Mesenchymal stem cell (in vitro differentiated cells and primary cell): ENCODE measurements around the gene IFNAR1.
"Not testable (repeated sequence)": the region's sequence is repeated elsewhere in the genome, so short reads cannot be mapped to it uniquely, and the experiment has no call there.

Source experiments
- DNase-seq: peaks from one replicate; pipeline ENCODE4 v3.0.0-alpha.2; 2013
- H2AFZ ChIP-seq: one replicate; pipeline ENCODE4 v1.6.1; 2013; ENCODE audit warnings: low read depth, mild to moderate bottlenecking, control low read depth, inconsistent platforms, low read length, moderate library complexity
- H2AK5ac ChIP-seq: 2 replicates; pipeline ENCODE4 v1.6.1; 2013; ENCODE audit warnings: low read length, moderate library complexity, mild to moderate bottlenecking, inconsistent platforms; ENCODE audit not compliant: severe bottlenecking
- H2BK120ac ChIP-seq: one replicate; pipeline ENCODE4 v1.6.1; 2013; ENCODE audit warnings: low read depth, mild to moderate bottlenecking, inconsistent platforms, low read length, moderate library complexity
- H2BK12ac ChIP-seq, 2 experiments: one replicate each; pipeline ENCODE4 v1.6.1; 2013; ENCODE audit warnings: inconsistent platforms in 2 of 2, low read length in 2 of 2, mild to moderate bottlenecking in 2 of 2, moderate library complexity in 2 of 2, control low read depth in 1 of 2
- H2BK15ac ChIP-seq: one replicate; pipeline ENCODE4 v1.6.1; 2013; ENCODE audit warnings: mild to moderate bottlenecking, low read depth, inconsistent platforms; ENCODE audit not compliant: poor library complexity, severe bottlenecking
- H2BK5ac ChIP-seq: 2 replicates; pipeline ENCODE4 v1.6.1; 2013; ENCODE audit warnings: low read depth, mild to moderate bottlenecking, low read length, control low read depth, inconsistent platforms; ENCODE audit not compliant: poor library complexity, severe bottlenecking
- H3K14ac ChIP-seq, 2 experiments: one replicate each; pipeline ENCODE4 v1.6.1; 2013; ENCODE audit warnings: inconsistent platforms in 2 of 2, low read length in 2 of 2, control low read depth in 1 of 2, mild to moderate bottlenecking in 1 of 2, moderate library complexity in 1 of 2
- H3K18ac ChIP-seq, 2 experiments: one replicate each; pipeline ENCODE4 v1.6.1; 2013; ENCODE audit warnings: inconsistent platforms in 2 of 2, low read length in 2 of 2, control low read depth in 1 of 2, low read depth in 1 of 2, mild to moderate bottlenecking in 1 of 2
- H3K23ac ChIP-seq, 2 experiments: one replicate each; pipeline ENCODE4 v1.6.1; 2013; ENCODE audit warnings: inconsistent platforms in 2 of 2, low read length in 2 of 2, mild to moderate bottlenecking in 2 of 2, moderate library complexity in 2 of 2, control low read depth in 1 of 2
- H3K27ac ChIP-seq: 2 replicates; pipeline ENCODE4 v1.5.1; 2013; ENCODE audit warnings: mild to moderate bottlenecking, moderate library complexity, low read length, control low read depth, inconsistent platforms; ENCODE audit not compliant: poor library complexity, severe bottlenecking
- H3K27me3 ChIP-seq, 2 experiments: 2 replicates each; pipeline versions ENCODE4 v1.6.1 to v1.7.0; 2013; ENCODE audit warnings: low read length in 2 of 2, mild to moderate bottlenecking in 2 of 2, moderate library complexity in 2 of 2, control low read depth in 1 of 2, inconsistent platforms in 1 of 2; ENCODE audit not compliant: control insufficient read depth in 1 of 2, insufficient read depth in 1 of 2
- H3K36me3 ChIP-seq, 2 experiments: 2 replicates each; pipeline versions ENCODE4 v1.6.1 to v1.7.0; 2013; ENCODE audit warnings: low read length in 2 of 2, control low read depth in 1 of 2, inconsistent platforms in 1 of 2, low read depth in 1 of 2, mild to moderate bottlenecking in 1 of 2; ENCODE audit not compliant: insufficient read depth in 2 of 2, control insufficient read depth in 1 of 2
- H3K4ac ChIP-seq, 2 experiments: one replicate each; pipeline ENCODE4 v1.6.1; 2013; ENCODE audit warnings: inconsistent platforms in 2 of 2, low read length in 2 of 2, mild to moderate bottlenecking in 2 of 2, moderate library complexity in 2 of 2, control low read depth in 1 of 2, low read depth in 1 of 2
- H3K4me1 ChIP-seq: 2 replicates; pipeline ENCODE4 v1.6.1; 2013; ENCODE audit warnings: low read depth, low read length, control low read depth; ENCODE audit not compliant: control insufficient read depth, insufficient read depth
- H3K4me2 ChIP-seq: 2 replicates; pipeline ENCODE4 v1.6.1; 2013; ENCODE audit warnings: low read length, mild to moderate bottlenecking, inconsistent platforms; ENCODE audit not compliant: poor library complexity, severe bottlenecking
- H3K4me3 ChIP-seq, 2 experiments: 2 replicates each; pipeline versions ENCODE4 v1.5.1 to v1.7.0; 2013; ENCODE audit warnings: low read length in 2 of 2, mild to moderate bottlenecking in 2 of 2, control low read depth in 1 of 2, low read depth in 1 of 2; ENCODE audit not compliant: insufficient read depth in 1 of 2
- H3K79me1 ChIP-seq: replicated peaks from 2 replicates; pipeline ENCODE4 v1.6.1; 2013; ENCODE audit warnings: mild to moderate bottlenecking, control low read depth, low read length, inconsistent platforms; ENCODE audit not compliant: poor library complexity, severe bottlenecking
- H3K9ac ChIP-seq: 2 replicates; pipeline ENCODE4 v1.7.0; 2013; ENCODE audit warnings: mild to moderate bottlenecking, low read length, moderate library complexity
- H3K9me3 ChIP-seq: 2 replicates; pipeline ENCODE4 v1.7.0; 2013; ENCODE audit warnings: mild to moderate bottlenecking, low read length; ENCODE audit not compliant: control insufficient read depth
- H4K8ac ChIP-seq: one replicate; pipeline ENCODE4 v1.6.1; 2013; ENCODE audit warnings: inconsistent platforms, mild to moderate bottlenecking, low read length, moderate library complexity
- H4K91ac ChIP-seq: one replicate; pipeline ENCODE4 v1.6.1; 2013; ENCODE audit warnings: mild to moderate bottlenecking, low read length, inconsistent platforms
- WGBS: methylation state at CpG from one replicate; pipeline ENCODE4 v1.1.7; 2013; ENCODE audit warnings: mixed read lengths; 5-methylcytosine and 5-hydroxymethylcytosine counted together

IFNAR1 gene

GRCh38 chr21:33360281-33360680 lies 35.5 kb downstream of the IFNAR1 start:
- Histone ChIP-seq H2AFZ (no peak overlapping the region), H3K4ac (no peak overlapping the region), H4K8ac (no peak overlapping the region), H3K36me3 (peaks cover 13 to 25% of the 10 kb centered on the region in 2 experiments), H3K4me1 (peaks cover 8% of the 10 kb centered on the region), H3K79me1 (no peaks in the 10 kb centered on the region), H3K4me2 (no peak overlapping the region), H2AK5ac (no peak overlapping the region), H3K9me3 (no peaks in the 10 kb centered on the region), H2BK5ac (no peak overlapping the region), H2BK15ac (no peak overlapping the region), H3K4me3 (peak overlapping the region in 1 of 2 experiments; percentile 63), H4K91ac (no peak overlapping the region), H3K14ac (no peak overlapping the region), H3K23ac (no peak overlapping the region), H3K18ac (no peak overlapping the region), H3K9ac (peak overlapping the region; percentile 61), H2BK12ac (no peak overlapping the region), H3K27me3 (no peaks in the 10 kb centered on the region), H2BK120ac (no peak overlapping the region), H3K27ac (no peak overlapping the region)
- DNase-seq, result no peak
- WGBS, result 98% methylated on average over 6 of the region's 6 CpGs

GRCh38 chr21:33360881-33361602 lies 36.3 kb downstream of the IFNAR1 start:
- Histone ChIP-seq H3K79me1 (no peaks in the 10 kb centered on the region), H2AFZ (no peak overlapping the region), H4K91ac (no peak overlapping the region), H3K4me1 (peaks cover 8% of the 10 kb centered on the region), H2BK5ac (no peak overlapping the region), H2AK5ac (no peak overlapping the region), H4K8ac (no peak overlapping the region), H2BK12ac (no peak overlapping the region), H2BK15ac (no peak overlapping the region), H3K9ac (peak overlapping the region; percentile 61), H3K4ac (no peak overlapping the region), H3K9me3 (peaks cover 1% of the 10 kb centered on the region), H3K27me3 (no peaks in the 10 kb centered on the region), H3K4me2 (peak overlapping the region; percentile 63), H3K4me3 (peak overlapping the region in 1 of 2 experiments; percentile 63), H3K36me3 (peaks cover 8 to 19% of the 10 kb centered on the region in 2 experiments), H3K14ac (no peak overlapping the region), H3K27ac (peak overlapping the region; percentile 80), H3K18ac (no peak overlapping the region), H2BK120ac (no peak overlapping the region), H3K23ac (no peak overlapping the region)
- WGBS, result 45% methylated on average over 11 of the region's 14 CpGs
- DNase-seq, result peak; percentile 58

GRCh38 chr21:33362044-33362555 lies 37.3 kb downstream of the IFNAR1 start:
- Histone ChIP-seq H3K14ac (no peak overlapping the region), H2AK5ac (peak overlapping the region; percentile 5), H2BK12ac (no peak overlapping the region), H3K27ac (no peak overlapping the region), H3K4me1 (peaks cover 8% of the 10 kb centered on the region), H3K4ac (no peak overlapping the region), H4K91ac (no peak overlapping the region), H2BK5ac (no peak overlapping the region), H3K4me3 (no peak overlapping the region), H2BK15ac (no peak overlapping the region), H4K8ac (no peak overlapping the region), H3K36me3 (peaks cover 6 to 9% of the 10 kb centered on the region in 2 experiments), H3K27me3 (no peaks in the 10 kb centered on the region), H3K23ac (no peak overlapping the region), H3K9ac (no peak overlapping the region), H3K9me3 (peaks cover 12% of the 10 kb centered on the region), H3K18ac (no peak overlapping the region), H2BK120ac (no peak overlapping the region), H3K79me1 (no peaks in the 10 kb centered on the region), H3K4me2 (no peak overlapping the region), H2AFZ (no peak overlapping the region)
- DNase-seq, result no peak
- WGBS, result 45% methylated on average over 12 of the region's 12 CpGs

- not testable (repeated sequence) for H4K8ac ChIP-seq, H2BK5ac ChIP-seq, H3K18ac ChIP-seq, H3K27me3 ChIP-seq, H2AFZ ChIP-seq, H3K27ac ChIP-seq, H3K23ac ChIP-seq, H3K4me3 ChIP-seq, H3K4ac ChIP-seq, H2AK5ac ChIP-seq, H3K9ac ChIP-seq, H3K36me3 ChIP-seq, H2BK12ac ChIP-seq, H3K4me1 ChIP-seq, H4K91ac ChIP-seq, H2BK15ac ChIP-seq, H3K79me1 ChIP-seq, H3K4me2 ChIP-seq, DNase-seq, H2BK120ac ChIP-seq
- Histone ChIP-seq H3K9me3 (peaks cover 26% of the 10 kb centered on the region), H3K14ac (peak overlapping the region in 1 of 2 experiments; percentile 32)
- 85% methylated on average over 9 of the region's 10 CpGs for WGBS
Measured at GRCh38 chr21:33363911-33364609, 39.3 kb downstream of the IFNAR1 start.
